KOPT-K1 (cell line): ENCODE results near the gene TPO.
"Not testable (repeated sequence)": the region's sequence is repeated elsewhere in the genome, so short reads cannot be mapped to it uniquely, and the experiment has no call there.

ENCODE experiments used
- H3K27ac ChIP-seq: fragments of 200-600 bp; sonication (generic); 2 replicates; pipeline ENCODE4 v1.5.1; 2016; ENCODE audit warnings: antibody characterized with exemption, mild to moderate bottlenecking, low read depth, low read length; ENCODE audit not compliant: poor library complexity, severe bottlenecking
- H3K36me3 ChIP-seq: fragments of 200-600 bp; sonication (generic); 2 replicates; pipeline ENCODE4 v1.5.1; 2017; ENCODE audit warnings: antibody characterized with exemption, mild to moderate bottlenecking, low read length, moderate library complexity; ENCODE audit not compliant: insufficient read depth
- H3K9me3 ChIP-seq: fragments of 200-600 bp; sonication (generic); 2 replicates; pipeline ENCODE4 v1.5.1; 2017; ENCODE audit warnings: antibody characterized with exemption, low read length, mild to moderate bottlenecking; ENCODE audit not compliant: insufficient read depth, poor library complexity, severe bottlenecking

Gene TPO

GRCh38 chr2:1394709-1395408 is 18.4 kb upstream of the TPO start:
- no peaks in the 10 kb centered on the region for H3K36me3 ChIP-seq
- no peaks in the 10 kb centered on the region for H3K9me3 ChIP-seq
- H3K27ac ChIP-seq = no peak overlapping the region

GRCh38 chr2:1397350-1397749 is 15.9 kb upstream of the TPO start:
- Histone ChIP-seq H3K27ac (no peak overlapping the region), H3K9me3 (peaks cover 1% of the 10 kb centered on the region), H3K36me3 (no peaks in the 10 kb centered on the region)

- H3K36me3 ChIP-seq = no peaks in the 10 kb centered on the region
- peaks cover 8% of the 10 kb centered on the region for H3K9me3 ChIP-seq
- no peak overlapping the region for H3K27ac ChIP-seq
These were observed 15.1 kb upstream of the TPO start for GRCh38 chr2:1398191-1398590.

GRCh38 chr2:1400943-1401735 is 12.1 kb upstream of the TPO start:
- H3K27ac ChIP-seq = no peak overlapping the region
- no peaks in the 10 kb centered on the region for H3K36me3 ChIP-seq
- H3K9me3 ChIP-seq = peaks cover 8% of the 10 kb centered on the region

GRCh38 chr2:1402064-1402463 is 11.2 kb upstream of the TPO start:
- Histone ChIP-seq H3K27ac (no peak overlapping the region), H3K36me3 (no peaks in the 10 kb centered on the region), H3K9me3 (peaks cover 8% of the 10 kb centered on the region)

GRCh38 chr2:1403565-1403964 is 9.7 kb upstream of the TPO start:
- no peaks in the 10 kb centered on the region for H3K36me3 ChIP-seq
- H3K9me3 ChIP-seq = peaks cover 8% of the 10 kb centered on the region
- no peak overlapping the region for H3K27ac ChIP-seq

- H3K36me3 ChIP-seq = no peaks in the 10 kb centered on the region
- H3K9me3 ChIP-seq = peaks cover 8% of the 10 kb centered on the region
- H3K27ac ChIP-seq = no peak overlapping the region
These were observed 8.1 kb upstream of the TPO start for GRCh38 chr2:1405124-1405523.

- Histone ChIP-seq H3K36me3 (no peaks in the 10 kb centered on the region), H3K27ac (no peak overlapping the region), H3K9me3 (peaks cover 8% of the 10 kb centered on the region)
These were observed 7.3 kb upstream of the TPO start for GRCh38 chr2:1405967-1406366.

GRCh38 chr2:1406434-1406833 is 6.8 kb upstream of the TPO start:
- H3K27ac ChIP-seq = no peak overlapping the region
- no peaks in the 10 kb centered on the region for H3K36me3 ChIP-seq
- H3K9me3 ChIP-seq = peaks cover 8% of the 10 kb centered on the region

GRCh38 chr2:1407950-1408675 is 5.2 kb upstream of the TPO start:
- H3K9me3 ChIP-seq = no peaks in the 10 kb centered on the region
- no peaks in the 10 kb centered on the region for H3K36me3 ChIP-seq
- H3K27ac ChIP-seq = no peak overlapping the region

GRCh38 chr2:1414121-1414520 is 858 bp downstream of the TPO start:
- Histone ChIP-seq H3K27ac (no peak overlapping the region), H3K36me3 (no peaks in the 10 kb centered on the region), H3K9me3 (no peaks in the 10 kb centered on the region)

GRCh38 chr2:1414901-1415300 is 1.6 kb downstream of the TPO start:
- H3K27ac ChIP-seq, H3K9me3 ChIP-seq, H3K36me3 ChIP-seq: not testable (repeated sequence)

- Histone ChIP-seq H3K9me3 (no peaks in the 10 kb centered on the region), H3K36me3 (no peaks in the 10 kb centered on the region), H3K27ac (no peak overlapping the region)
These were observed 2.2 kb downstream of the TPO start for GRCh38 chr2:1415501-1415900.

GRCh38 chr2:1418566-1418965 is 5.3 kb downstream of the TPO start:
- no peak overlapping the region for H3K27ac ChIP-seq
- H3K9me3 ChIP-seq = no peaks in the 10 kb centered on the region

GRCh38 chr2:1420746-1421480 is 7.7 kb downstream of the TPO start:
- Histone ChIP-seq H3K27ac (no peak overlapping the region), H3K9me3 (no peaks in the 10 kb centered on the region), H3K36me3 (no peaks in the 10 kb centered on the region)

More at GRCh38 chr2:1418566-1418965, 5.3 kb downstream of the TPO start:
- H3K36me3 ChIP-seq = no peaks in the 10 kb centered on the region
